Measurements from ENCODE around the gene HPSE2.
"Not testable (repeated sequence)": the region's sequence is repeated elsewhere in the genome, so short reads cannot be mapped to it uniquely, and the experiment has no call there.

HPSE2 gene

DNA sequence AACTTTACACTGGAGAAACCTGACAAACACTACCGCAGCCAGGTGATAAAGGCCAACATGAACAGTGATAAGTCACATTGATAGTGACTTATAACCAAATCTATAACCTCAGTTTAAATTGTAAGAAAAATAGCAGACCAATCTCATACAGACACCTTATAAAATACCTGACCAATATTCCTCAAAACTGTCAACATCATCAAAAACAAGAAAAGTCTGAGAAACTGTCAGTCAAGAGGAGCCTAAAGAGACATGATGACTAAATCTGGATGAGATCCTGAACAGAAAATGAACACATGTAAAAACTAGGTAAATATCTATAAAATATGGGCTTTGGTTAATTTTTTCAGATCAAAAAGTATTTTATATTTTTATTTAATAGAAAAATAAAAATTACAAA, 233.3 kb downstream of the HPSE2 start:
- DNase-seq = no peak

DNA sequence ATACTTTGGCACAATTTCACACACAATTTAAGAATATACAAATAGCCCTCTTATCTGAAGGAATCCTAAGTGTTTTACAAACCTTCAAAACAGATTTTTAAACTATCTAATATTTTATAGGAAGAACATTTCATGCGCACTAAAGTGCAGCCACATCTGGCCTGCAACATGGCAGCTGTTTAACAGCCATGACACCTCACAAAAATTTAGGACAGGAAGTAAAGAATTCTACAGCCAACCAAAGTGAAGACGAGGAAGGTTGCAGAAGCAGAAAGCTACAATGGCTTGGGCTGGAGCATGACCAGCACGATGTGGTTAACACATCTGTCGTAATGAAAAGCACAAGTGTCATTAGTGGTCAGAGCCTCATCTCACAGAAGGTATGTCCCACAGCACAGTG, 238.1 kb downstream of the HPSE2 start:
- DNase-seq = no peak

DNA sequence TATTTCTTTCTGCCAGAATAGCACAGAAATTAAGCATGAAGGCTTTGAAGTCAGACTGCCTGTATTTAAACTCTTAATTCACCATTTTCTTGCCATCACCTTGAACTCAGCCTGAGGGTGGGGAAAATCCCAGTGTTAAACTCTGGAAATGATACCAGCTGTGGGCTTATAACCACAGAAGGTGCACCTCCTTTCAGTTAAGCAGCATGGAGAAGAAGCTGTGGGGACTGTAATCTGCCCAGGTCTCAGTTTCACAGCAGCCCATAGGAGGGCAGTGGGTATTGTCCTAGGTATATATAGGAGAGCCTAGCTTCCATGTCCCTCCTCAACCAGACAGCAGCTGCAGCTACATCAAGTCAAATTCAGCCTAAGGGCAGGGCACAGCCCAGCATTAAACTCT, 241.6 kb downstream of the HPSE2 start:
- no peak for DNase-seq

DNA sequence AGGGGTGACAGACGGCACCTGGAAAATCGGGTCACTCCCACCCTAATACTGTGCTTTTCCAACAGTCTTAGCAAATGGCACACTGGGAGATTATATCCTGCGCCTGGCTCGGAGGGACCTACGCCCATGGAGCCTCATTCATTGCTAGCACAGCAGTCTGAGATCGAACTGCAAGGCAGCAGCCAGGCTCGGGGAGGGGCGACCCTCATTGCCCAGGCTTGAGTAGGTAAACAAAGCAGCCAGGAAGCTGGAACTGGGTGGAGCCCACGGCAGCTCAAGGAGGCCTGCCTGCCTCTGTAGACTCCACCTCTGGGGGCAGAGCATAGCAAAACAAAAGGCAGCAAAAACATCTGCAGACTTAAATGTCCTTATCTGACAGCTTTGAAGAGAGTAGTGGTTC, 251.9 kb downstream of the HPSE2 start:
- not testable (repeated sequence) for DNase-seq

DNA sequence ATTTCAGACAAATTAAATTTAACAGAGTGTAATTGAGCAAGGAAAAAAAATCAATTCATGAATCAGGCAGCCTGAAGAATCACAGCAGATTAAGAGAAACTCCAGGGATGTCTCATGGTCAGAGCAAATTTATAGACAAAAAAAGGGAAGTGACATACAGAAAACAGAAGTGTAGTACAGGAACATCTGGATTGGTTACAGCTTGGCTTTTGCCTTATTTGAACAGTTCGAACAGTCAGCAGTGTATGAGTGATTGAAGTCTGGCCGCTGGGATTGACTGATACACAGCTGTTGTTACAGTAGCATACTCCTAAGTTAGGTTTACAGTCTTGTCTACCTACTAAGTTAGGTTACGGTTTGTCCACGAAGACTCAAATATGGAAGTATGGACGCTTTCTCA, 255.3 kb downstream of the HPSE2 start:
- DNase-seq = no peak

DNA sequence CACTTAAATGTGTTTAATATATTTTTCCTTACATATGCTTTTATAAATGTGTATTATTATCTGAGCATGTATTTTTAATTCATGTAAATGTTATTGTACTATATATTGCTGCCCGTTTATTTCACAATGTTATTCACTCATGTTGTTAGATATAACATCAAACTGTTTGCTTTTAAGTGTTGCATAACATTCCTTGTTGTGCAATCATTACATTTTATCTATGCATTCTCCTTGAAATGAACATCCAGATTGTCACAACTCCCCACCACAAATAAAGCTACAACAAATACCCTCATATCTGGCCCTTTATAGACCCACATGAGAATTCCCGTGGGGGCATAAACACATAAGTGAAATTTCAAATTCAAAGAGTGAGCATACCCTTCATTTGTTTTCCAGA, 264.2 kb downstream of the HPSE2 start:
- no peak for DNase-seq

DNA sequence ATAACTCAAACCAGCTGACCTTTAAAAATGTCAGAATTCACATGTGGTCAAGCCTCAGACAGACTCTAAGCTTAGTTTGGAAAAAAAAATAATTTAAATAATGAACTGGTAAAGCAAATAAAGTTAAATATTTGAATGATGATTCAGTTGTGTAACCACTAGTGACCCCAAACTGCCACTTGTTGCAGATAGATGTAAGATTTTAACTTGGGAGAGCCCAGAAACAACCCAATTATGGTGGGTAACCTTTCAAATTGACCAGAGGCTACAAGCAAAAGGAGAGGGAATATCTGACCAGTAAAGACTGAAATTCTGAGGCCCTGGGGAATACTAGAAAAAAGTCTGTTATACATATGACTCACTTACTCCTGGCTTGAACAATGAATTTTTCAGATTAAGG, 268.1 kb downstream of the HPSE2 start:
- DNase-seq = no peak

DNA sequence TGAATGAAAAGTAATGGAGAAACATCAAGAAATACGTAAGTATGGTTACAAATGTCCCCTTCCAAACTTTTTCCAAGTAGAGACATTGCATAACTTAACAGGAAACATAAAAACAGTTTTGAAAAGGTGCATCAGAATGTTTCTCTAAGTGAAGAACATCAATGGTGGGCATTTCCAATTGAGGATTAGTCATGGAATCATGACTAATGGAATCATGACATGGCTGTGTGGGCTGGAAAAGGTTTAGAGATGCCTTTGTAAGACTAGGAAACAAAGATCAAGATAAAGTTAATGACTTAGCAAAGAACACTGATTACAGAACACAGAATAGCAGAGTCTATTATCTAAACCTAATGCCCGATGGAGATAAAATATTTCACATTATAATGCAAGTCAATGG, 272.0 kb downstream of the HPSE2 start:
- DNase-seq = no peak

DNA sequence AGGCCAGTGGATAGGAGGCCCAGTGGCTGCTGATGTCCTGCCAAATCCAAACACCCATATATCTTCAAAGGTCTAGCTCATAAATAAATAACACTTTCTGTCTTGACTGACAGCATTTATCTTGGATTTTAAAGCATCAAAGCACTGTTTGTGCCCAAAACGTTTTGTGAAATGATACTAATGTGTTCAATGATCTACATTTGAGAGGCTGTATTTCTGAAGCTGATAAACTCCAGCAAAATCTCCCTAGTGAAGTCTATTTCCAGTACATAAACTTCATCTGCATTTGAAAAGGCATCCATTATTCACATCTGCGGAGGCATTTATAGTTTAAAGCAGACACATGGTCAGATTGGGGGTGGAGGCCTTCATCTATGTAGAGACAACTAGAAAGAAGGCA, 276.3 kb downstream of the HPSE2 start:
- no peak for DNase-seq

DNA sequence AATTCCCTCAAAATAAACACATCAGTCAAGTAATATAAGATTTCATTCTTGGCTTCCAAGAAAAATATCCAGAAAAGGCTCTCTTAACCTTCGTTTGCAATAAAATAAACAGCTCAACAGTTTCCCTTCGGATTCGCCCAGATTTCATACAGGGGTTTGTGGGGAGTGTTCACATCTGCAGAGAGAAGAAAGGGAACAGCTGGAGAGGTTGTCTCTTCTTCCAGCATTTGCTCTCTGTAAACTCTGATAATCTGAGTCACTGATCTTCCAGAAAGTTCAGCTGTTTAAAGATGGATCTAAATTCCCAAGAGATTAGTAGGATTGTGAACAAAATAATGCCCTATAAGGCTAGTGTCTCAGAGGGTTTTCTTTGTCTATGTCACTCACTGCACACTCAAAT, 277.9 kb downstream of the HPSE2 start:
- DNase-seq = no peak

DNA sequence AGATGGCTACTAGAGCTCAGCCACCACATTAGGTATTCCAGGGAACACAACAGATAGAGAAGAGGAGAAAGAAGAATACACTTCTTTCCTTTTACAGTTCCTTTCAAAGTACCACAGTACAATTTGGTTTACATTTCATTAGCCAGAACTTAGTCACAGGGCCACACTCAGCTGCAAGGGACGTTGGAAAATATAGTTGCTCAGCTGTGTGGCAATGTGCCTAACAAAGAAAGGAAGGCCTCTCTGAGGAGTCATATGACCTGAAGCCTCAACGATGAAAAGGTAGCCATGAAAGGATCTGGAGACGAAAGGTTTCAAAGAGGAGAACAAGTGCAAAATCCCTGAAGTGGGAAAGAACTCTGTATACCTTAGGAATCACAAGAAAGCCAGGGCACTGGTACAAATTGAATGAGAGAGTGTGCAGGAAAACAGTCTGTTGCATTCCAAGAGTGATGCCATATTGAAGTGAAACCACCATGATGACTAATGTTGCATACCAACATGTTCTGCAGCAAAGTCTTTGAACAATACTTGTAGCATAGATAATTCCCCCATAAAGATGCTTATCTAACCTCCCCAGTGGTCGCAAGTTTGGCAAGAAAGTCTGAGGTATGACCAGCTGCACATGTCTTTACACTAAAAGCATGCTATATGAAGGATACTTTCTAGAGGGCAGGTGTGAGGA, 278.9 kb downstream of the HPSE2 start:
- DNase-seq = no peak

DNA sequence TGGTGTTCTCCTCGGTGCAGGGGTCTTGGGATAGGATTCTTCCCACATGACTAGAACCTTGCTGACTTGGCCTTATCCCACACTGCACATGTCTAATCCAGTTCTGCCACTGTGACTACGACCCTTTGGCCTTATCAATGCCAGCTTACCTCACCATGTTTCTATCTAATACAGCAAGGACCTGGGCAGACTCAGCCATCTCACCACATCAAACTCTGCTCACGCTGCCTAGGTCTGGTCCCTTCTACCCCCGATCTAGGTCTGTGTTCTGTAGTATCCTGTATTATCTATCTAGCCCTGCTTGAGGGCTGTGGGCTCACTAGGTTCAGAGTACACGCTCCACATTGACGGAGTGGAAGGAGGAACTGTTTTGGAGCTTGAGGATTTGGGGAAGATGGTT, 282.4 kb downstream of the HPSE2 start:
- no peak for DNase-seq

DNA sequence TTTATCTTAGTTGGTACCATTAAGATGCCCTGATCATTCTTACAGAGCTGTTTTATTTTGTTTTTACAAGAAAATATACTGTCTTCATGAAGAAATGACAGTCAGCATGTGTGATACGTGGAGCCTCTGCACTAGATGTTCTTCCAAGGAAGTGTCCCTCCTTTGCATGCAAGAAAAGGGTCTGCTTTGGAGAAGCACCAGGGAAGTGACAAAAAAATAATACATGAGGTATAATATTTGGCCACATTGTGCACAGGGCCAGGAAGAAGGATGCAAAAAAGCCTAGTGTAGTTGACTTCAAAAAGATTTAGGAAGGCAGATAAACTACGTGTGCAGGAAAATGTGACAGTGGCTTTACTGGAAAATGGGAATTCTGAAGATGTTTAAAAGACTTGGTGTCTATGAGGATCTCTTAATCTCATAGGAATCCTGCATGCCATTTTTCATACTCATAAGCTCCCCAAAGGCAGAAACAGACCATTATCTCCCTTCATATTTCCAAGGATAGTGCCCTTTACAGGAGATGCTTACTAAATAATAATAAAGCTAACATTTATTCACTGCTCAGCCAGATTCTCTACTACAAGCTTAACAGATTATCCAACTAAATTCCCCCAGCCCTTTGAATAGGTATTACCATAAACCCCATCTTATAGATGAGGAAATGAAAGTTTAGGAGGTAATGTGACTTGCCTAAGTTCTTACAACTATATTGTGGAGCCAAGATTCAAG, 284.2 kb downstream of the HPSE2 start:
- DNase-seq = no peak

DNA sequence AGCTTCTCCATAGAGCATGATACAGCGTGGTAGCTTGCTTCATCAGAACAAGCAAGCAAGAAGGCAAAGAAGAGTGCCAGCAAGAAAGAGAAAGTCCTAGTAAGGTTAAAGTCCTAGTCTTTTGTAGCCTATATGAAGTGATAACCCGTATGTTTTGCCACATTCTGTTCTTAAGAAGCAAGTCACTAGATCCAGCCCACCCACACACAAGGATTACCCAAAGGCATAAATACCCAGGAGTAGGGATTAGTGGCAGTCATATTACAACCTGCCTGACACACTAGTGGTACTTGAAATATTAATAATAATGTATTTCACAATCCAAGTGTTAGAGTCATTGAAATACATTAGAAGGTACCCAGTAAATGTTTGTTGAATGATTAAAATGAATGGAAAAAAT, 285.5 kb downstream of the HPSE2 start:
- DNase-seq = no peak

DNA sequence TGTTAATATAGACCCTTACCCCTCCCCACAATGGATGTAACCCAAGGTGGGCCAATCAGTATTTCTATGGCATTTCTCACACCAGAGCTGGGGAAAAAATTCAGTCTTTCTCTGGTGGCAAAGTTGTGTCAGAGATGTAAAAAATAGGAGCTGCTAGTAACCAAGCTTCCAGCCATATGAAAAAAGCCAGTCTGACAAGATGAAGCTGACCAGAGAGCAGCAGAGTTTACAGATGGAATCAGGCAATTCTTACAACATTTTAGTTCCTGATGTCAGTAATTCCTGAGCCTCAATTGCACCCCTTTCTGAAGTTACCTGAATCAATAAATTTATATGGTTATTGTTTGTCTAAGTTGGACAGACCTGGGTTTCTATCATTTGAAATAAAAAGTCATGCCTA, 286.3 kb downstream of the HPSE2 start:
- DNase-seq = no peak

DNA sequence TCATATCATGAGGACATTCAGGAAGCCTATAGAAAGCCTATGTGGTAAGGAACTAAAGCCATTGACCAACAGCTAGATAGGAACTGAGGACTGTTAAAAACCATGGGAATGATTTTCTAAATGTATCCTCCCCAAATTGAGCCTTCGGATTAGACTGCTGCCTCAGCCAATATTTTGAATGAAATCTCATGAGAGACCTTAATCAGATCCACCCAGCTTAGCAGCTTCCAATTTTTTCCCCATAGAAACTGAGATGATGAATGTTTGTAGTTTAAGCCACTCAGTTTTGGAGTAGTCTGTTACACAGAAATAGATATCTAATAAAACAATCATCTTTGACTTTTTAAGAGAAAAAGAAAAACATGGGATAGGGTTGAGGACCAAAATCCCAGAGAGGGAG, 292.0 kb downstream of the HPSE2 start:
- no peak for DNase-seq

DNA sequence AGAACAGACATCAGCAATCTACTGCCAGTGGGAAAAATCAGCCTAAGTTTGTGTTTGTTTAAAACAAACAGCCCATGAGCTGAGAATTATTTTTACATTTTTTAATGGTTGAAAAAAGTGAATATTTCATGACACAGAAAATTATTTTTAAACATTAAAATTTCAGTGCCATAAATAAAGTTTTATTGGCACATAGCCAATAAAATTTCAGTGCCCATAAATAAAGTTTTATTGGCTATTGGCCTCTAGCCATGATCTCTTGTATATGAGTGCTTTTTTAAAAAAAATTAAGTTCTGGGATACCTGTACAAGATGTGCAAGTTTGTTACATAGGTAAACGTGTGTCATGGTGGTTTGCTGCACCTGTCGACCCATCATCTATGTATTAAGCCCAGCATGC, 305.9 kb downstream of the HPSE2 start:
- DNase-seq = no peak

DNA sequence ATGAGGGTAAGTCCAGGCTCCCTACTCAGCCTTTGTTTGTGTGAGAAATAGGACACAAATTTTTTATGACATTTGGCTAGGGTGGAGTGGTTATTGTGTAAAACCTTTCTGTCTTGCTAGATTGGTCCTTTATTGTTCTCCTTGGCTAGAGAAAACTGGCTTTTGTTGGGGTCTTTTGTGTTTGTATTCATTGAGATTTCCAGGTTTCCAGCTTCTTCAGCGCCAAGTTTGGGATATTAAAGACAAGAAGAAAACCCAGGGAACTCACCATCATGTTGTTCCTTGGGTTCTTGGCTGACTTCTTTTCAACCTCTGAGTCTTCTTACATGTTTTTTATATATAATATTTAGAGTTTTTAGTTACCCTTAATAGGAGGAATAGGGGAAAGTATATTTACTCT, 310.0 kb downstream of the HPSE2 start:
- DNase-seq = no peak

DNA sequence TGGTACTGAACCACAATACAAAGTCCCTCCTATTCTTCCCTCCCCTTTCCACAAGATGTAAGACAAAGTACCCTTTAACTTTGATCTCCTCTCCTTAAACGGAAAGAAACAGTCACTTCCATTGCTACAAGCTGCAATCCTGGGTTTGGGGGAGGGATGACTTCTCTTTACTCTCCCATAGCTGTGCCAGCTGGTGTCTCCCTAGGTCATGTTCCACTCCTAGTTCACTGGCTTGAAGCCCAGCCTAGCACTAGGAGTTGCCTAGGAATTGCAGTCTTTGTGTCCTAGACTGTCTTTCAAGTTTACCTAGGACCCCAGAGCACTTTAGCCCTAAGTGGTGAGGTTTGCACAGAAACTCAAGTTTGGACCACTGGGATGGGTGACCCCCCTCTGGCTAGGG, 311.1 kb downstream of the HPSE2 start:
- no peak for DNase-seq

DNA sequence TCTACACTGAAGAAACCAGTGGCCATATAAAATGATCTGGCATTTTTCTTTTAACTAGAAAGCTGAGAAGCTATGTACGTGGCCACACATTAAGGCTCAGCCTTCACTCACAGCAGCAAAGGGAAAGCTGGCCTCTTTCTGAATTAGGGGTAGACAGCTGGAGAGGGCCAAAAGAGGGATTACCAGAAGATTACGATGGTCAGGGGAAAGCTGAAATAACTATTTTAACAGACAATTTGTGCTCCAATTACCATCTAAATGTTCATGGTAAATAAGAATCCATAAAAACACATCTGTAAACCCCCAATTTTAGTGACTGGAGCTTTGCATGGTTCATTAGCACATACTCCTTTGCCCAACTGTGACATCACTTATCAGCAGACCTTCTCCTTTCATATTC, 314.3 kb downstream of the HPSE2 start:
- no peak for DNase-seq

DNA sequence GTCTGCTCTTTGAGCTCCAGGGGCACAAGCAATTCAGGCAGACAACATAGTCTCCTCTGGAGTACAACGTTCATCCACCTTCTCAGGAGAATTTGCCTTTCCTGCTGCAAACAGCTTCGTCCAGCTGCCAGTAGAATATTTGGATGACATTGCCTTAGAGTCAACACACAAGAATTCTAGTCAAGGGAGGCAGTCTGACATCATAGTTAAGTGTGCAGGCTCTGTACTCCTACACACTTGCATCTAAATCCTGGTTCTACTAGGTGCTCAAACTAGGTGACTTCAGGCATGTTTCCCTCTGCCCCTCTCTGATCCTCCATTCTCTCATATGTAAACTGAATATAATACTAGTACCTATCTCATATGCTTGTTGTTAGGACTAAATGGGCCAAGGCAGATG, 314.8 kb downstream of the HPSE2 start:
- no peak for DNase-seq

DNA sequence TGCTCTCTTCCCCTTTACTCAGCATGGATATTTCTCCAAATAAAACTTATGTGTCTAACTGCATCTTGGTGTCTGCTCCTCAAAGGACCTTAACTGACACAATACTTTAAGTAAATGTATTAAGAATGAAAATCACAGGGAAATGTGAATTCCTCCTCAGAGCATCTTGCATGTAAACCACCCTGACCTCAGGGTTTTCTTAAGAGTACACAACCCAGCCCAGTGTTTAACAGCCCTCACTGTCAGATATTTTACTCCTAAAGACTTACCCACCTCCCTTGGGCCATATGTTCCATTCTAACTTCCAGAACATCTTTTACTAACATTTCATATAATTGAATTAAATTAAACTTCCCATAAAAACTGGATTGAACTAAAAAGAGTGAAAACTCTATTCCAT, 315.3 kb downstream of the HPSE2 start:
- no peak for DNase-seq

DNA sequence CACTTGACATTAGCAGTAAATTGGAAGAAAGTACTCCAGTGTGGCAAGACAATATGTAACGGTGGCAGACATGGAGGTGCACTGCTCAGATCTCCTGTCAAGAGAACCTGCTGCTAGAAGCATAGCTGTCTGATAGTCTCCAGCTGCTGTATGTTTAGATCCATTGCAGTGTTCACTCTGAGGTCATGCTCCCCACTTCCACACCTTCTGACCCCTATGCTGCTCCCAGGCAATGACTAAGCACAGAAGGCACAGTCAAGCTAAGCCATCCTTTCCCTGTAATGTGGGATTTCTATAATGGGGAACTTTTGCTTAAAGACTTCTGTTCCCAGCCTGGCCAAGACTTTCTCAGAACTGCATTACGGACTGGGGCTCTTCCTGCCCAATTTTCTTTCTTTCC, 315.8 kb downstream of the HPSE2 start:
- DNase-seq = no peak

DNA sequence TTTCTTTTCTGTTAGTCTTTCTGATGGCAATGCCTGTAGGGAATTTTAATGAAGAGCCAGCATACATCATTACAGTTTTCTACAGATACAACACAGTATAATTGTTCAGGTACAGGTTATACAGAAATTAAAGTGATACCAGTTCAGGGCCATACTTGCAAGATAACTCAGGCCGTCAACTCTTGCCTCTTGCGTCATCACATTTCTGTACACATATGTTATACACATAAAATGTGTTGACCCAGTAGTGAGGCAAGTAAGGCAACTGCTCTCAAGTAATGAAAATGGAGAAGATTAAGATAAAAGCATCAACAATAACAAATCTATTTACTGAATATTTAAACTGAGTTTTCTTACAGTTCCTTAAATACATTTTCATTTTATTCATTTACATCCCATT, 317.8 kb downstream of the HPSE2 start:
- DNase-seq = no peak

DNA sequence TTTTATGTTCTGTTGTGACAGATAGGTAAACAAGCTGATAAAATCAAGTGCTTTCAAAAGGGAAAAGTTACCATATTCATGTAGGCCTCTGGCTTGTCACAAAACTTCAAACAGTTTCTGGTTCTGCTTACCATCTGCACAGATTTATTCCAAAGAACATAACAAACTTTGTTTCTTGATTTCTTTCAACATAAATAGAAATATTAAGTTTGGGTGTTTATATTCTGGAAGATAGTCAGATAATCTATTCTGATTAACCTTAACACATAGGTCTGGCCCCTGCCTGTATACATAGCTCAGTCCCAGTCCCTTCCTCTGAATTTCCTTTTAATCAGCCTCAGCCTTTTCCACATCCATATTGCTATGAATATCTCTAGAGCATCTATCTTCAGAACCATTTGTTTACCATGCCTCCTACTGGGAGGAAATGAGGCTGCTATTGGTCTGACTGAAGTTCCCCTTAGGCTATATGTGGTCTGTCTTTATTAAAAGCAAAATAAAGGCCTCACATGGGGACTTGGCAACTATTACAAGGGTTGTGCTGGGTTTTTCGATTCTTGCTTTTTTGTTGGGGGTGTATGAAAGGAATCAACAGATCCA, 319.0 kb downstream of the HPSE2 start:
- no peak for DNase-seq
